NCI-H2081 (cell line): Measurements from ENCODE around the gene CAT.

Experiments used
- DNase-seq, 2 experiments: peaks; one replicate each; lab custom pipeline; 2025; lab: John Stamatoyannopoulos, UW

CAT gene

GRCh38 chr11:34459507-34460162 is 20.9 kb downstream of the CAT start:
- DNase-seq: no peak

GRCh38 chr11:34460278-34460677 is 21.5 kb downstream of the CAT start:
- DNase-seq: no peak

GRCh38 chr11:34461215-34461614 is 22.5 kb downstream of the CAT start:
- no peak for DNase-seq

GRCh38 chr11:34464591-34465051 is 25.9 kb downstream of the CAT start:
- DNase-seq: no peak

- DNase-seq: no peak
Measured at GRCh38 chr11:34466802-34467488, 28.2 kb downstream of the CAT start.

- DNase-seq: no peak
Measured at GRCh38 chr11:34468209-34468841, 29.6 kb downstream of the CAT start.

- DNase-seq: no peak
Measured at GRCh38 chr11:34473603-34474169, 35.0 kb downstream of the CAT start.

- no peak for DNase-seq
Measured at GRCh38 chr11:34475656-34476055, 36.9 kb downstream of the CAT start.

GRCh38 chr11:34476849-34477248 is 38.1 kb downstream of the CAT start:
- DNase-seq: no peak

- no peak for DNase-seq
Measured at GRCh38 chr11:34478845-34479663, 40.3 kb downstream of the CAT start.

- DNase-seq: no peak
Measured at GRCh38 chr11:34480314-34480713, 41.6 kb downstream of the CAT start.

GRCh38 chr11:34481307-34481706 is 42.6 kb downstream of the CAT start:
- no peak for DNase-seq

- DNase-seq: no peak
Measured at GRCh38 chr11:34483106-34483874, 44.6 kb downstream of the CAT start.

- DNase-seq: no peak
Measured at GRCh38 chr11:34487430-34487829, 48.7 kb downstream of the CAT start.

- no peak for DNase-seq
Measured at GRCh38 chr11:34488855-34489557, 50.3 kb downstream of the CAT start.

- no peak for DNase-seq
Measured at GRCh38 chr11:34490304-34490703, 51.6 kb downstream of the CAT start.

GRCh38 chr11:34492806-34493414 is 54.2 kb downstream of the CAT start:
- DNase-seq: peak; percentile 52 to 68

GRCh38 chr11:34493468-34493867 is 54.7 kb downstream of the CAT start:
- no peak for DNase-seq

GRCh38 chr11:34493926-34494595 is 55.3 kb downstream of the CAT start:
- DNase-seq: no peak
